HG03095 (cell line): ENCODE results near the gene TFF2.

Experiments
- ATAC-seq: cut with Tn5 transposase; IDR thresholded peaks from one replicate; pipeline ENCODE4 v1.9.1; 2021; ENCODE audit warnings: moderate library complexity; ENCODE audit not compliant: unreplicated experiment

Gene TFF2

GRCh38 chr21:42366292-42367010, 15.7 kb upstream of the TFF2 start, which contains the start of gene TFF1:
Gene TFF1, minus strand, starts transcription at chr21:42366535. Its CDS starts 40 bp downstream, at chr21:42366495.
- ATAC-seq: no peak

- ATAC-seq: no peak
These were observed 15.0 kb upstream of the TFF2 start for GRCh38 chr21:42365770-42366169.

- ATAC-seq: no peak
These were observed 13.6 kb upstream of the TFF2 start for GRCh38 chr21:42364304-42364865.

GRCh38 chr21:42363312-42363711, 12.5 kb upstream of the TFF2 start:
- ATAC-seq: no peak

- no peak for ATAC-seq
These were observed 11.9 kb upstream of the TFF2 start for GRCh38 chr21:42362700-42363099.

- no peak for ATAC-seq
These were observed 11.4 kb upstream of the TFF2 start for GRCh38 chr21:42362198-42362597.

GRCh38 chr21:42361286-42361685, 10.5 kb upstream of the TFF2 start:
- no peak for ATAC-seq

- no peak for ATAC-seq
These were observed 9.5 kb upstream of the TFF2 start for GRCh38 chr21:42360317-42360716.

- no peak for ATAC-seq
These were observed 8.1 kb upstream of the TFF2 start for GRCh38 chr21:42358937-42359336.

GRCh38 chr21:42358261-42358660, 7.5 kb upstream of the TFF2 start:
- ATAC-seq: no peak

- ATAC-seq: no peak
These were observed 6.5 kb upstream of the TFF2 start for GRCh38 chr21:42357307-42357706.

GRCh38 chr21:42356650-42357049, 5.9 kb upstream of the TFF2 start:
- ATAC-seq: no peak

GRCh38 chr21:42356046-42356445, 5.3 kb upstream of the TFF2 start:
- no peak for ATAC-seq

- no peak for ATAC-seq
These were observed 2.8 kb upstream of the TFF2 start for GRCh38 chr21:42353623-42354022.

- no peak for ATAC-seq
These were observed 1.8 kb upstream of the TFF2 start for GRCh38 chr21:42352441-42353095.

- ATAC-seq: no peak
These were observed 1.0 kb upstream of the TFF2 start for GRCh38 chr21:42351626-42352440.

- no peak for ATAC-seq
These were observed 380 bp downstream of the TFF2 start for GRCh38 chr21:42350318-42350910.

GRCh38 chr21:42349420-42350317, 1.1 kb downstream of the TFF2 start:
- ATAC-seq: no peak

GRCh38 chr21:42348762-42349161, 2.0 kb downstream of the TFF2 start:
- ATAC-seq: no peak
